GM04504 (cell line): ENCODE results near the gene PEPD.

Source experiments
- DNase-seq: peaks from one replicate; pipeline ENCODE4 v3.0.0-alpha.2; 2012; ENCODE audit warnings: low read depth

The PEPD gene

GRCh38 chr19:33545217-33545981 lies 23.8 kb upstream of the PEPD start:
- DNase-seq: no peak

DNA sequence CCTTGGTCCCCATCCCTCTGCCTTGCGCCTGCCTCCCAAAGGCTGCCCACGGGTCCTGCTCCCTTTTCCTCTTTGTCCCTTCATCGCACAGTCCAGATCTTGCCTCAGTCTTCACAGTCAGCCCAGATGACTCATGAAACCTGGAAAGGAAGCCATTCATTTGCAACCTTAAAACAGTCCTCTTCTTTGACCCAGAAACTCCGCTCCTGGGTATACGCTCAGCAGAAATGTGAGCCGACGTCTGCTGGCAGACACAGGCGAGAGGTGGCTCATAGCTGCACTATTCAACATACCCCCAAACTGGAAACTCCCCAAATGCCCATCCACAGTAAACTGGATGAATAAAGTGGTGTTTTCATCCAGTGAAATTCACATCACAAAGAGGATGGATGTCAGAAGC lies 13.6 kb upstream of the PEPD start:
- DNase-seq: no peak

- no peak for DNase-seq
Observed at GRCh38 chr19:33532859-33533460, 11.4 kb upstream of the PEPD start.

GRCh38 chr19:33530842-33531241 lies 9.3 kb upstream of the PEPD start:
- no peak for DNase-seq

DNA sequence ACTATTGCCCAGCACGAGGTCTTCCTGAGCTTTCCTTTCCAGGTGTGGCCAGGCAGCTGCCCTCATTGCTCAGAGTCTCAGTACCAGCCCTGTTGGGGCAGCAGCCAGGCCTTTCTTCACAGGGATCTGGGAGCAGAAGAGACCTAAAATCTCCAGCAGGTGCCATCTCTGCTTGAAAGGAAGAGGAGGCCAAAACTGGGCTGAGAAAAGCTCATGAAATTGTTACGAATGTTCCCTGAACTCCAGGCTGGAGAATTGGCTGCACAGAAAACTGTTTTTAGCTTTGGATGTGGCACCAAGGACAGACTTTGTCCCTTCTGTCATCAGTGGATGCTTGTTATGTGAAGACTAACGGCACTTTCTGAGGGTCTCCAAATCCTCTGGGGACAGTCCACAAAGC lies 8.7 kb upstream of the PEPD start:
- no peak for DNase-seq

- no peak for DNase-seq
Observed at GRCh38 chr19:33529094-33529676, 7.6 kb upstream of the PEPD start.

DNA sequence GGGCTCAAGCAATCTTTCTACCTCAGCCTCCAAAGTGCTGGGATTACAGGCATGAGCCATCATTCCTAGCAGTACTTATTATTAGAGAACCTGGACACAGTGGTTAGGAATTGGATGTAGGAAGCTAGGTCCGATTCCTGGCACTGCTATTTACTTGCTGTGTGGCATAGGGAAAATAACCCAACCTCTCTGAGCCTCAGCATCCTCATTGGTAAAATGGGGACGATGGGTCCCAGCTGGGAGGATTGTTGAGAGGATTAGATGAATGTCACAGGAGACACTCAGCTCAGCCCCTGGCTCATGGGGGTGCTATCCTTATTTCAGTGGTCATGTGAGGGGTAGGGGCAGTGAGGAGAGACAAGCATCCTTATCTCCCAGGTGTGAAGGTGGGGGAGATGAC lies 6.8 kb upstream of the PEPD start:
- no peak for DNase-seq

GRCh38 chr19:33527125-33527524 lies 5.5 kb upstream of the PEPD start:
- no peak for DNase-seq

GRCh38 chr19:33524024-33524664 lies 2.6 kb upstream of the PEPD start:
- no peak for DNase-seq

DNA sequence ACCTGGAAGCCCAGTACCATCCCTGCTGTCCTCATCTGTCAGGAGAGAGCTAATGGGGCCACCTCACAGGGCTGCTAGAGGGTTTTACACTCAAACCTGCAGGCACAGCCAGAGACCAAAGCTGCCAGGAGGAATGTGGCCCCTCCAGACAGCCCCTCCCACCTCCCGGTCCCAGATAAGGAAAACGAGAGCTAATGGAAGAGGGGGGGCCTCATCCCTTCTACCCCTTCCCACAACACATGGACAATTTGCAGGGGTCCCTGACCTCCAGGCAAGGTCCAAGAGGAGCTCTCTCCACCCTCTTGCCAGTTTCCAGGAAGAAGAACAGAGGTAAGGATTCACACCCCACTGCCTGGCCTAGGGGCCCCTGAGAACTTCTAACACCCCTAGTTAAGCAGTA lies 1.6 kb upstream of the PEPD start:
- DNase-seq: no peak

GRCh38 chr19:33522371-33522662 lies 726 bp upstream of the PEPD start:
- no peak for DNase-seq

- no peak for DNase-seq
Observed at GRCh38 chr19:33520844-33521479, 629 bp downstream of the PEPD start.

GRCh38 chr19:33520048-33520643 lies 1.4 kb downstream of the PEPD start:
- DNase-seq: no peak

- no peak for DNase-seq
Observed at GRCh38 chr19:33519416-33519815, 2.2 kb downstream of the PEPD start.

- no peak for DNase-seq
Observed at GRCh38 chr19:33518541-33518940, 3.0 kb downstream of the PEPD start.

DNA sequence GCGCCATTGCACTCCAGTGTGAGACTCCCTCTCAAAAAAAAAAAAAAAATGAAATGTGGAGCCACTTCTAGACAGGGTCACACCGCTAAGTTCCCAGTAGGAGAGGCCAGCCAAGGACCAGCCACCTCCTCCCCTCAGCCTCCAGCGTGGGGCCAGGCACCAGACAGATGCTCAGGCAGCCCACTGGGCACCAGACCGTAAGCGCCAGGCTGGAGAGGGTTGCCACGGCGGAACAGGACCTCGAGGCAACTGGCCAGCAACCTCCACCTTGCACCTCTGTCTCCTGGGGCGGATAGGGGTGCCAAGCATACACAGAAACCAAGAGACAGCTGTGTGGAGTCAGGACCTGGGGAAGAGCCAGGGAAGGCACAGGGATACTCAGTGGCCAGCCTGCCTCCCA lies 3.7 kb downstream of the PEPD start:
- no peak for DNase-seq

- no peak for DNase-seq
Observed at GRCh38 chr19:33515921-33516320, 5.7 kb downstream of the PEPD start.

- no peak for DNase-seq
Observed at GRCh38 chr19:33514885-33515551, 6.6 kb downstream of the PEPD start.

DNA sequence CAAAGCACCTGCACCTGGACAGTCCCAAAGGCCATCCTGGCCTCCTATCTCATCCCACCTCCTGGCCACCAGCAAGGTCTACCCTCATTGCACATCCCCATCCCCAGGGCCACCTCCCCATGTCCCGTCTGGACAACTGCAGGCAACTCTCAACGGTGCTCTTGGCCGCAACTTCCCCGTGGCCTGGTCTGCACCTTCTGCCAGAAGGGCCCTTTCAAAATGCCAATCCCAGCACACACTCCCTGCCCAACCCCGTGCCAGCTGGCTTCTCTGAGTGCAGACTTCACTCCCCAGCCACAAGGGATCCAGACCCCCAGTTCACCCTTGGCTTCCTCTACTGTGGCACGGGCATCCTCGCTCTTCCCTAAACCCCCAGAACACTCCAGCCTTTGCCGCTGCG lies 8.2 kb downstream of the PEPD start:
- no peak for DNase-seq

GRCh38 chr19:33512580-33513137 lies 8.9 kb downstream of the PEPD start:
- DNase-seq: no peak

DNA sequence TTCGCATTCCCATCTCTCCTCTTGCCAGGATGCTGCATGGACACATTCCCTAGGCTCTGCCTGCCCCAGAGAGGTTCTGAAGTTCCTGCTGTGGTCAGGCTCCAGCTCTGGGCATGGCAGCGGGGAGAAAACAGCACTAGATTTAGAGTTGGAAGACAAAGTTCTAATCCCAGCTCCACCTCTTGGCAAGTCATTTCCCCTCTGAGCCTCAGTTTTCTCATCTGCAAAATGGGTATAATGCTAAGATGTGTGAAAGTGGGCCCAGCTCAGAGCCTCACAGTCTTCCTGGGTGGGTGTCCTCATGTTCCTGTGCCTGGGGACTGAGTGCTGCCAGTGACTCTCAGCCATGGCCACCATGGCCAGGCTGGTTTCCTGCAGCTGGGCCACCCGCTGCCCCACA lies 9.6 kb downstream of the PEPD start:
- no peak for DNase-seq

DNA sequence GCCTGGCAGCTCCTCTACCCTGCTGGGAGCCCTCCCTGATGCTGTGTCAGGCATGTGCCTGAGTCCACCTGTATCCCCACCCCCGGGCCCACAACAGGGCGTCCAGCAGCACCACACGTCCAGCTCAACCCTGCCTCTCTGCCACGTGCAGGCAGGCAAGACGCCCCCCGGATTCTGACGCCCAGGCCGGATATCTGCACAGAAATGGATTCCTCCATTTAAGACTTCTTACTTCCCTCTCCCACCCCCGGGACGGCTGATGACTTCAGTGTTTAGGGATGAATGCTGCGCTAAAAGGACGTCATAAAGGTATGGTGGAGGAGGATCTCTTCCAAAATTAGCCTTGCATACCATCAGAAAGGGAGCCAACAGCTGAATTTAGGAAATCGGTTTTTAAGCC lies 10.2 kb downstream of the PEPD start:
- DNase-seq: no peak
